Glomerular endothelial cell (primary cell): ENCODE results near the gene SHMT2. TPM values are rescaled to one million over a fixed set of nuclear protein-coding genes. Genes with fewer than 3 reads are reported as not detected.

Source experiments
- DNase-seq: peaks from one replicate; pipeline ENCODE4 v3.0.0-alpha.2; 2011; ENCODE audit warnings: low read depth, low spot score; ENCODE audit errors: extremely low read depth
- total RNA-seq: library from RNA; depleted of rRNA; stranded (reverse); fragments of >200 nt; gene quantifications from 2 replicates; pipeline ENCODE4 v1.2.3, GENCODE V29; 2015

The SHMT2 gene
- total RNA-seq, 1 donor from 2014 or later, result 92.2 TPM

GRCh38 chr12:57224973-57225679 is 4.4 kb upstream of the SHMT2 start:
- DNase-seq, result no peak

- no peak for DNase-seq
Observed at GRCh38 chr12:57225680-57226210, 3.8 kb upstream of the SHMT2 start.

- no peak for DNase-seq
Observed at GRCh38 chr12:57226588-57227314, 2.8 kb upstream of the SHMT2 start.

GRCh38 chr12:57227315-57228115 is 2.0 kb upstream of the SHMT2 start:
- DNase-seq, result no peak

DNA sequence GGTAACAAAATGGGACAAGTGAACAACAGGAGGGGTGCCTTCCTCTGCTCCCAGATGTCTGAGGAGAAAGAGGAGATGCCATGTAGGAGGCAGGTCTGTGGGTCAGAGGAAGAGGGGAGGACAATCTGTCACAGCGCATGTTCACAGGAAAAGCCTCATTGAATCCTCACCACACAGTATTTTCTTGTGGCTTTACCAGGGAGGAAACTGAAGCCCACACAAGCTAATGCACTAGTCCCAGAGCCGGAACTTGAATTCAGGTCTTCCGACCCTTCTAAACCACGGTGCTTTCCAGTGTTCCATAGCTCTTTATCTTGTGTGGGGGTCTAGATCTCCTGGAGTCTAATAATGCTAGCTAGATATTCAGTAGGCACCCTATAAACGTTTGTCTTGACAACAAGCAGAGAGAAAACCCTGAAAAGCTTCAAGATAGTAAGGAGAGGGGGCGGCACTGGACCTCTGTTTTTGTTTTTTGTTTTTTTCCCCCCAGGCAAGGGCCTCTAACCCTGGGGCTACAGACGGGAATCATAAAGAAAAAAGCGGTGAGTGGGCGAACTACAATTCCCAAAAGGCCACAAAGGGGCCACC is 371 bp upstream of the SHMT2 start:
- DNase-seq, result no peak

DNA sequence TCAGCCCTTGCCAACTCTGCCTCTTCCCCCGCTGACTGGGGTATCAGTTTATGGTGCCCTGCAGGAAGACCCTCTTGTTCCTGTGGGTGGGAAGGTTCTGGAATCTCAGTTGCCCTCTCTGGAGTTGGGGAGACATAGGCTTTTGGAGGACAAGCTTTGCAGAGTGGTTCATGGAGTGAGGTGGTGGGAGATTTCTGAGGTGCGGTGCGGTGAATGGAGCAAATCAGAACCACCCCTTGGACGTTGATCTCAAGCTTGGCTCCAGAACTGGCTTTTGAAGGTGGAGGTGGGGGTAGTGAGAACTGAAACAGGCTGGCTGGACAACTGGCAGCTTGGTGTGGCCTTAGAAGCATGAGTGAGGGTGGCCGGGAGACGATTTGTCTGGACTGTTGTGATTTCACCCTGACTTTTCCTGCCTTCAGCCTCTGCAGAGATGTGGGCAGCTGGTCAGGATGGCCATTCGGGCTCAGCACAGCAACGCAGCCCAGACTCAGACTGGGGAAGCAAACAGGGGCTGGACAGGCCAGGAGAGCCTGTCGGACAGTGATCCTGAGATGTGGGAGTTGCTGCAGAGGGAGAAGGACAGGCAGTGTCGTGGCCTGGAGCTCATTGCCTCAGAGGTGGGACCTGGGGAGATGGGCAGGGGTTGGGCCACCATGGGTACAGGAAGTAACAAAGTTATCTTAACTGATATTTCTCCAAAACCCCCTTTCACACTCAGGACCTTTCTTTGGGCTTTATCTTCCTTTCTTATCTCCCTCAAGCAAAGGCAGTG is 1.1 kb downstream of the SHMT2 start:
- no peak for DNase-seq

GRCh38 chr12:57231276-57232021 is 1.9 kb downstream of the SHMT2 start:
- DNase-seq, result no peak

DNA sequence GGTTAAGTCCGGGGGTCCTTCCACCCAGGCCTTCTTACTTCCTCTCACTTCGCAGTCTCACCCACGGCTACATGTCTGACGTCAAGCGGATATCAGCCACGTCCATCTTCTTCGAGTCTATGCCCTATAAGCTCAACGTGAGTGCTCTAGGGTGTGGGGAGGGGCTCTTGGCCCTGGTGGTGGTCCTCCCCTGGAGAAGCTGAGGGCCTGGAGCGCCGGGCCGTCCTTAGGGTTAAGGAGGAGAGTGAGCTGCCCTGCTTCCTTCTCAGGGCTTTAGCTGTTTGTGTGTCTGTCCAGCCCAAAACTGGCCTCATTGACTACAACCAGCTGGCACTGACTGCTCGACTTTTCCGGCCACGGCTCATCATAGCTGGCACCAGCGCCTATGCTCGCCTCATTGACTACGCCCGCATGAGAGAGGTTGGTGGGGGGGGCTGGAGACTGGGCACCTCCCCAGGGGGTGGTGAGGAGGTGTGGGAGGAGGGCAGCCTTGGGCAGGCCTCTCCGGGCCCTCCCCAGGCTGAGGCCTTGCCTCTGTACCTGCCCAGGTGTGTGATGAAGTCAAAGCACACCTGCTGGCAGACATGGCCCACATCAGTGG is 2.7 kb downstream of the SHMT2 start:
- no peak for DNase-seq

- no peak for DNase-seq
Observed at GRCh38 chr12:57233357-57234232, 4.1 kb downstream of the SHMT2 start.

DNA sequence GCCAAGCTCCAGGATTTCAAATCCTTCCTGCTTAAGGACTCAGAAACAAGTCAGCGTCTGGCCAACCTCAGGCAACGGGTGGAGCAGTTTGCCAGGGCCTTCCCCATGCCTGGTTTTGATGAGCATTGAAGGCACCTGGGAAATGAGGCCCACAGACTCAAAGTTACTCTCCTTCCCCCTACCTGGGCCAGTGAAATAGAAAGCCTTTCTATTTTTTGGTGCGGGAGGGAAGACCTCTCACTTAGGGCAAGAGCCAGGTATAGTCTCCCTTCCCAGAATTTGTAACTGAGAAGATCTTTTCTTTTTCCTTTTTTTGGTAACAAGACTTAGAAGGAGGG is 4.7 kb downstream of the SHMT2 start:
- no peak for DNase-seq

DNA sequence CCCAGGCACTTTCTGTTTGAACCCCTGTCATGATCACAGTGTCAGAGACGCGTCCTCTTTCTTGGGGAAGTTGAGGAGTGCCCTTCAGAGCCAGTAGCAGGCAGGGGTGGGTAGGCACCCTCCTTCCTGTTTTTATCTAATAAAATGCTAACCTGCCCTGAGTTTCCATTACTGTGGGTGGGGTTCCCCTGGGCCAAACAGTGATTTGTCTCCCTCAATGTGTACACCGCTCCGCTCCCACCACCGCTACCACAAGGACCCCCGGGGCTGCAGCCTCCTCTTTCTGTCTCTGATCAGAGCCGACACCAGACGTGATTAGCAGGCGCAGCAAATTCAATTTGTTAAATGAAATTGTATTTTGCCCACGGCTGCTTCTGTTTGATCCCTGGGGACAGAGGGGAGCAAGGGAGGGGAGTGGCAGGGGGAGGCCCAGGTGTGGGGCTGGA is 5.1 kb downstream of the SHMT2 start:
- no peak for DNase-seq

- DNase-seq, result no peak
Observed at GRCh38 chr12:57235017-57235727, 5.7 kb downstream of the SHMT2 start.

DNA sequence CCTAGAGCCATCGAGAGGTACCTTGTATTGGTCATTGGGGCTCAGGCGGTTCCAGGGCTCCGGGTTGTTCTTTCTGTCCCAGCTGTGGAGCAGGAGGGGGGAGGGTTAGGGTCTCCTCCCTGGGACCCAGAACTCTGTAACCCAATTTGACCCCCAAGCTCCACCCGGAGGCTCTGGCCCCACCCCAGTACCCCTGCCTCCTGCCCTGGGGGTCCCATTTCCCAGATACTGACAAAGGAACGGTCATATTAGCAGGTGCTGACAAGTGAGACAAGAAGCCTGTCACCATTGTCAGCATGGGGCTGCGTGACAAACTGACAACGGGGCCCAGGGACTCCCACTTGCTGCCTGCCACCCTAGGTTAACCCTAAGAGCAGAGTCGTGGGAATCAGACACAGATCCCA is 6.2 kb downstream of the SHMT2 start:
- DNase-seq, result no peak

DNA sequence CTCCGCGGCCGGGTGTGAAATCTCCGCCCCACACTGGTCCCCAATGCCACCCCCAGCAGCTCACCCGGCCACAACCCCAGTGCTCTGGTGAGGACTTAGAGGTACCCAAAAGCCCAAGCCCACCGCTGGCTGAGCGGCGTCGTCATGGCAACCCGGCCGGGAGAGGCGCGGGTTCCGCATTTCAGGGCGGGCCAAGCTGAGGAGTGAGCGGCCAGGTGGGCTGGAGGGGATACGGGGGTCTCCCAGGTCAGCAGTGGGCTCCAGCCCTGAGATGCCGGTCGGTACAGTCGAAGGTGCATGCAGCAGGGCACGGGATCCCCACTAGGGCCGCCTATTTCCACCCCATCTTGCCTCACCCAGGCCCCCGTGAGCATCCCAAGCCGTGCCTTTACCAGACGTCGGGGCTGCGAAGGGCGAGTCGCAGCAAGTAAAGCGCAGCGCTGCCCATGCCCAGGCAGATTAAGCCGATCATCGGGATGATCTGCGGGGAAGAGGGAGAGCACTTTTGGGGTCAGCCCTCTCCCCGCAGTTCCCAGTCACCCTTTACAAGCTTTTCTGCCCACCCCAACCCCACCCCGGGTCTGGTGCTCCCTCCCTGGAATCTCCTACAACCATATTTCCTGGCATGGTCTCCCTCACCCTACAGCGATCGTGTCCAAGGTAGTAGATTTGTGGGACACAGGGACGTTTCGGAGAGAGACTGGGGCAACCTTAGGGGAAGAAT is 6.9 kb downstream of the SHMT2 start:
- DNase-seq, result no peak

DNA sequence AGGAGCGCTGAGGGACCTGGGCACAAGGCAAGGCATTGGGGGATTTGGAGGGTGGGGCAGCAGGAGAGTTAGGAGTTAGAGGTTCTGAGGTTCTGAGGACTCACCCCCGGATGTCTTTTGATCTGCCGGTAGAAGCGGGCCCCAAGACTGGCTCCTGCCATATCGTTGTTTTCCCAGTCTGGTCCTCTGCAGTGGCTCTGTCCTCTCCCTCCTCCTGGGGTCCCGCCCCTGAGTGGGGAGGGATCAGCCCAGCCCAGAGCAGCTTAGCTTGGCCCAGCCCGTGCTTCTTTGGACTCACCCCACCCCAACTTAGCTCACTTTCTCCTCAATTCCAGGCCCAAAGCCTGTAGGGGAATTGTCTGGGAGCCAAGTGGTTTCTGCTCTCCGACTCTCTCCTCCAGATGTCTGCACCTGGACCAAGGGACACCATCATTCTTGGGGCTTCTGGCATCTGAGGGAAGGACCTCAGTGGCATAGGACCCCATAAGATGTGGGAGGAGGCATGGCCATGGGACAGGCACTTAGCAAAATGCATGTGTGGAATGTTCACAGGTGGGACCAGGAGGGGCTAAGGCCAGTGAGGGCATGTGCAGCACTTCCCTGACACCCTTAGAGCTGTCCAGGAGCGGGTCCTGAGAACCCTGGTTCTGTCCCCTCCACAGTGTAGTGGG is 7.5 kb downstream of the SHMT2 start:
- no peak for DNase-seq

- DNase-seq, result no peak
Observed at GRCh38 chr12:57237596-57237931, 8.1 kb downstream of the SHMT2 start.
